Testis (tissue), 2 donors: ENCODE measurements around the gene RXRA.

Experiments
- CTCF ChIP-seq, 3 experiments: fragments of 450-650 bp in 2 of 3; fragments of 200-600 bp in 1 of 3; sonication (generic) in 1 of 3; IDR thresholded peaks; one replicate each; pipeline ENCODE4 v1.5.1; 2016 to 2019; ENCODE audit warnings: antibody characterized with exemption in 3 of 3, mild to moderate bottlenecking in 2 of 3, moderate library complexity in 1 of 3
- POLR2A ChIP-seq: fragments of 450-650 bp; IDR thresholded peaks from one replicate; pipeline ENCODE4 v1.6.1; 2017; ENCODE audit warnings: antibody characterized with exemption, mild to moderate bottlenecking, moderate library complexity

GRCh38 chr9:134321946-134322741, 4.1 kb upstream of the RXRA start:
- TF ChIP-seq CTCF (IDR thresholded peaks at IDR 0.05), result no peak
- TF ChIP-seq POLR2A, result no peak
